Calu3 (cell line): ENCODE results near the gene SCARB1. TPM values are rescaled to one million over a fixed set of nuclear protein-coding genes. Genes with fewer than 3 reads are reported as not detected.

Experiments
- BruUV-seq: library from RNA; stranded (reverse); fragments of 400-500 nt; replicated peaks from 2 replicates; lab custom pipeline; 2021; lab: Mats Ljungman, UMichigan
- CTCF ChIA-PET: fragments of 300-600 bp; sonication (Branson Sonifier 250); formaldehyde crosslinking; loops from one replicate; lab custom pipeline; 2022; ENCODE audit warnings: antibody characterized with exemption; lab: Charles Lee
- DNase-seq: peaks from one replicate; pipeline ENCODE4 v3.0.0; 2022
- H3K27ac Mint-ChIP-seq: one replicate; pipeline ENCODE4 v1.8.0; 2022; ENCODE audit warnings: mixed read lengths; ENCODE audit not compliant: unreplicated experiment
- H3K27me3 Mint-ChIP-seq: one replicate; pipeline ENCODE4 v1.8.0; 2022; ENCODE audit warnings: mixed read lengths; ENCODE audit not compliant: unreplicated experiment
- H3K36me3 Mint-ChIP-seq: one replicate; pipeline ENCODE4 v1.8.0; 2022; ENCODE audit warnings: mild to moderate bottlenecking, moderate library complexity, mixed read lengths; ENCODE audit not compliant: insufficient read depth, unreplicated experiment
- H3K4me1 Mint-ChIP-seq: one replicate; pipeline ENCODE4 v1.8.0; 2022; ENCODE audit warnings: mild to moderate bottlenecking, low read depth, mixed read lengths; ENCODE audit not compliant: unreplicated experiment
- H3K4me3 Mint-ChIP-seq: one replicate; pipeline ENCODE4 v1.8.0; 2022; ENCODE audit warnings: mild to moderate bottlenecking, low read depth, moderate library complexity, mixed read lengths; ENCODE audit not compliant: unreplicated experiment
- H3K9me3 Mint-ChIP-seq: one replicate; pipeline ENCODE4 v1.8.0; 2022; ENCODE audit warnings: low read depth, mixed read lengths; ENCODE audit not compliant: unreplicated experiment
- CTCF ChIP-seq: fragments of 200-600 bp; IDR thresholded peaks from one replicate; pipeline ENCODE4 v1.8.0; 2022; ENCODE audit warnings: antibody characterized with exemption; ENCODE audit not compliant: unreplicated experiment
- intact Hi-C: fragments of 100-400 bp; cut with micrococcal nuclease; formaldehyde crosslinking; loops from one replicate; pipeline ENCODE4 v1.10.0; 2022; ENCODE audit not compliant: unreplicated experiment
- total RNA-seq: library from RNA; stranded (reverse); gene quantifications from 2 replicates; pipeline ENCODE4 v1.2.3, GENCODE V29; 2022

SCARB1 gene
- total RNA-seq, 1 experiment from 2014 or later: 51.6 TPM

- Mint-ChIP-seq H3K36me3 (peaks cover 23% of the 10 kb centered on the region), H3K4me1 (peaks cover 31% of the 10 kb centered on the region), H3K27me3 (no peaks in the 10 kb centered on the region), H3K9me3 (peaks cover 2% of the 10 kb centered on the region), H3K27ac (peak overlapping the region; percentile 86), H3K4me3 (peak overlapping the region; percentile 75)
- no TSS peak for BruUV-seq
- CTCF ChIA-PET: interaction anchor here (0.6 to 1.1 kb wide), 3 partner anchors 37 to 123 kb away, joined by 3 to 4 read pairs (median 3); no protein-coding TSS in a partner anchor
- no peak for TF ChIP-seq CTCF
- intact Hi-C loops: no loop called here
- DNase-seq: peak; percentile 22
Measured at GRCh38 chr12:124862768-124863415, 772 bp downstream of the SCARB1 start.

GRCh38 chr12:124861898-124862676, 1.6 kb downstream of the SCARB1 start:
- DNase-seq: no peak
- Mint-ChIP-seq H3K4me3 (peak overlapping the region; percentile 75), H3K27me3 (no peaks in the 10 kb centered on the region), H3K9me3 (no peaks in the 10 kb centered on the region), H3K27ac (no peak overlapping the region), H3K4me1 (peaks cover 23% of the 10 kb centered on the region), H3K36me3 (peaks cover 23% of the 10 kb centered on the region)
- intact Hi-C loops: no loop called here
- no peak for TF ChIP-seq CTCF
- BruUV-seq: TSS peak; percentile 45
- CTCF ChIA-PET: interaction anchor here (0.6 to 1.1 kb wide), 3 partner anchors 37 to 122 kb away, joined by 3 to 4 read pairs (median 3); no protein-coding TSS in a partner anchor

GRCh38 chr12:124861492-124861891, 2.2 kb downstream of the SCARB1 start:
- peaks cover 23% of the 10 kb centered on the region for H3K36me3 Mint-ChIP-seq
- intact Hi-C loops: no loop called here
- H3K27me3 Mint-ChIP-seq: no peaks in the 10 kb centered on the region
- no peak overlapping the region for H3K27ac Mint-ChIP-seq
- no peak for DNase-seq
- BruUV-seq: no TSS peak
- peaks cover 17% of the 10 kb centered on the region for H3K4me1 Mint-ChIP-seq
- CTCF ChIA-PET: no interaction called here
- H3K4me3 Mint-ChIP-seq: no peak overlapping the region
- no peak for TF ChIP-seq CTCF
- H3K9me3 Mint-ChIP-seq: no peaks in the 10 kb centered on the region

GRCh38 chr12:124857921-124858461, 5.7 kb downstream of the SCARB1 start:
- no peak for TF ChIP-seq CTCF
- Mint-ChIP-seq H3K4me1 (peaks cover 38% of the 10 kb centered on the region), H3K36me3 (peaks cover 13% of the 10 kb centered on the region), H3K4me3 (no peak overlapping the region), H3K27ac (no peak overlapping the region), H3K27me3 (no peaks in the 10 kb centered on the region), H3K9me3 (no peaks in the 10 kb centered on the region)
- intact Hi-C loops: no loop called here
- CTCF ChIA-PET: interaction anchor here (0.7 kb wide), 1 partner anchor 82 kb away, joined by 3 read pairs; no protein-coding TSS in a partner anchor
- BruUV-seq: no TSS peak
- DNase-seq: no peak
